ENCODE results near the gene CYP3A4. TPM values are rescaled to one million over a fixed set of nuclear protein-coding genes. Genes with fewer than 3 reads are reported as not detected.

Gene CYP3A4
- polyA plus RNA-seq, 1 experiment, result not detected

- no peak for DNase-seq (ENCODE audit: low read depth, low spot score)
- Histone ChIP-seq H3K9me3 (ENCODE audit: control insufficient read depth, insufficient read depth, low read length) (no peaks in the 10 kb centered on the region), H3K27ac (ENCODE audit: low read depth, low read length) (no peak overlapping the region), H3K4me3 (ENCODE audit: low read depth, low read length) (no peak overlapping the region), H3K27me3 (ENCODE audit: control insufficient read depth, insufficient read depth, low read length) (no peaks in the 10 kb centered on the region)
- no peak for TF ChIP-seq CTCF (IDR thresholded peaks at IDR 0.05; ENCODE audit: low read depth, low read length)
- POLR2A ChIA-PET, result no interaction called here
- CTCF ChIA-PET, result no interaction called here
These were observed 7.8 kb upstream of the CYP3A4 start for GRCh38 chr7:99791667-99792369.

GRCh38 chr7:99791021-99791420 is 7.0 kb upstream of the CYP3A4 start:
- no peak for DNase-seq (ENCODE audit: low read depth, low spot score)
- no peaks in the 10 kb centered on the region for H3K27me3 ChIP-seq (ENCODE audit: control insufficient read depth, insufficient read depth, low read length)
- CTCF ChIA-PET, result no interaction called here
- POLR2A ChIA-PET, result no interaction called here
- H3K4me3 ChIP-seq (ENCODE audit: low read depth, low read length), result no peak overlapping the region
- H3K9me3 ChIP-seq (ENCODE audit: control insufficient read depth, insufficient read depth, low read length), result no peaks in the 10 kb centered on the region
- no peak overlapping the region for H3K27ac ChIP-seq (ENCODE audit: low read depth, low read length)
- TF ChIP-seq CTCF (IDR thresholded peaks at IDR 0.05; ENCODE audit: low read depth, low read length), result no peak

- ChIA-PET POLR2A (no interaction called here), CTCF (no interaction called here)
- no peaks in the 10 kb centered on the region for H3K9me3 ChIP-seq (ENCODE audit: control insufficient read depth, insufficient read depth, low read length)
- H3K4me3 ChIP-seq (ENCODE audit: low read depth, low read length), result no peak overlapping the region
- H3K27ac ChIP-seq (ENCODE audit: low read depth, low read length), result no peak overlapping the region
- TF ChIP-seq CTCF (IDR thresholded peaks at IDR 0.05; ENCODE audit: low read depth, low read length), result no peak
- no peak for DNase-seq (ENCODE audit: low read depth, low spot score)
- no peaks in the 10 kb centered on the region for H3K27me3 ChIP-seq (ENCODE audit: control insufficient read depth, insufficient read depth, low read length)
These were observed 6.4 kb upstream of the CYP3A4 start for GRCh38 chr7:99790407-99790806.

- no peak for DNase-seq (ENCODE audit: low read depth, low spot score)
- no peaks in the 10 kb centered on the region for H3K9me3 ChIP-seq (ENCODE audit: control insufficient read depth, insufficient read depth, low read length)
- CTCF ChIA-PET, result no interaction called here
- no peak overlapping the region for H3K27ac ChIP-seq (ENCODE audit: low read depth, low read length)
- TF ChIP-seq CTCF (IDR thresholded peaks at IDR 0.05; ENCODE audit: low read depth, low read length), result no peak
- no peak overlapping the region for H3K4me3 ChIP-seq (ENCODE audit: low read depth, low read length)
- no peaks in the 10 kb centered on the region for H3K27me3 ChIP-seq (ENCODE audit: control insufficient read depth, insufficient read depth, low read length)
- POLR2A ChIA-PET, result no interaction called here
These were observed 5.6 kb upstream of the CYP3A4 start for GRCh38 chr7:99789441-99790070.

- Histone ChIP-seq H3K9me3 (ENCODE audit: control insufficient read depth, insufficient read depth, low read length) (no peaks in the 10 kb centered on the region), H3K4me3 (ENCODE audit: low read depth, low read length) (no peak overlapping the region), H3K27me3 (ENCODE audit: control insufficient read depth, insufficient read depth, low read length) (no peaks in the 10 kb centered on the region), H3K27ac (ENCODE audit: low read depth, low read length) (no peak overlapping the region)
- POLR2A ChIA-PET, result no interaction called here
- CTCF ChIA-PET, result no interaction called here
- no peak for DNase-seq (ENCODE audit: low read depth, low spot score)
- no peak for TF ChIP-seq CTCF (IDR thresholded peaks at IDR 0.05; ENCODE audit: low read depth, low read length)
These were observed 4.6 kb upstream of the CYP3A4 start for GRCh38 chr7:99788554-99788953.
